COLO829 (cell line): ENCODE measurements around the gene HOXA9.

Experiments used
- DNase-seq: peaks from one replicate; pipeline ENCODE4 v3.0.0; 2012; ENCODE audit warnings: low spot score

The HOXA9 gene

DNA sequence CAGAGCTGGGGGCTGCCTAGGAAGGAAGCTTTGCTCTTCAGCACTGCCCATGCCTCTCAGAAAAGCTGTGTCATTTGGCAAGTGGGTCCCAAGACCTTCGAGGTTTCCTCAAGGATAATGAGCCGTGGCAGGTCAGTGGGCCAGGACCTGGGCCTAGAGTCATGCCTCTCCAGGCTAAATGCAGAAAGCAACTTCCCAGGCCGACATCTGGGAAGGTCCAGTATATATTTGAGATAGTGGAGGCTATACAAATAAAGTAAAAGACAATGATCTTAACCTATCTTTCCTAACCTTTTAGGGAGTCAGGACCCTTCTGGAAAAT is 11.1 kb upstream of the HOXA9 start:
- DNase-seq: no peak

DNA sequence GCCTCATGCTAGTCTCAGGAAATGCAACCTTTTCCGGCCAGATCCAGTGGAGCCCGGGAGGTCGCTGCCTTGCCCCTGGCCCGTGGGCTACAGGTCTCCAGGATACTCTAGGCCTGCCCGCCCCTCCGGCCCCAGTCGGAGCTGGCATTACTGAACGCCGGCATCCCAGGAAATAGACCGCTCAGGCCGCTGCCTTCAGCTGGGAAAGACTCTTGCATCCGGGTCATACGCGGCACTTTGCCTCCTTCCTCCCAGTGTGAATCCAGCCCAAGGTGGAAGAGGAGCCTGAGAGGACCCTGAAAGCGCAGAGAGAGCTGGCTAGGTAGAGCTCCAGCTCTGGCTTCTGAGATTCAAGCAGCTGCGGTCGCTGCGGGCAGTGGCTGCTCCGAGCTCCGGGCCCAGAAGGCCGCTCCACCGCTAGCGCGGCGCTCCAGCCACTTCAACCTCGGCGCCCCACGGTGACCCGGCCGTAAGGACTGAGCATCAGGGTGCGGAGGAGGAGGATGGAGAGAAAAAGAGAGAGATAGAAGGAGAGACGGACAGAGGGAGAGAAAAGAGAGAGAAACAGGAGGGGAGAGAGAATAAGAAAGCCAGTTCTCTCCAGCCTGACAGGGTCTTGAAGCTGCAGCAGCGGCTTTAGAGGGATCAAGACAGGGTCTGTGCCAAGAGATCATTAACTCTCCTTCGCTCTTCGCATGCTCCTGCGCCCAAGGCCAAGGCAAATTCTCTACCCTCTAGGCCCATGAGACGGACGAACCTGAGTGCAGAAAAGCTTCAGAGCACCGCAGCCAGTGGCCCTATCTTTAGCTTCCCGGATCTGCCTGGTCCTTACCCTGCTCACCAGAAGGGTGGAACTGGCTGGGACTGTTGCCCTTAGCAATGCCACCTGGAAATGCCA is 10.5 kb upstream of the HOXA9 start:
- no peak for DNase-seq

DNA sequence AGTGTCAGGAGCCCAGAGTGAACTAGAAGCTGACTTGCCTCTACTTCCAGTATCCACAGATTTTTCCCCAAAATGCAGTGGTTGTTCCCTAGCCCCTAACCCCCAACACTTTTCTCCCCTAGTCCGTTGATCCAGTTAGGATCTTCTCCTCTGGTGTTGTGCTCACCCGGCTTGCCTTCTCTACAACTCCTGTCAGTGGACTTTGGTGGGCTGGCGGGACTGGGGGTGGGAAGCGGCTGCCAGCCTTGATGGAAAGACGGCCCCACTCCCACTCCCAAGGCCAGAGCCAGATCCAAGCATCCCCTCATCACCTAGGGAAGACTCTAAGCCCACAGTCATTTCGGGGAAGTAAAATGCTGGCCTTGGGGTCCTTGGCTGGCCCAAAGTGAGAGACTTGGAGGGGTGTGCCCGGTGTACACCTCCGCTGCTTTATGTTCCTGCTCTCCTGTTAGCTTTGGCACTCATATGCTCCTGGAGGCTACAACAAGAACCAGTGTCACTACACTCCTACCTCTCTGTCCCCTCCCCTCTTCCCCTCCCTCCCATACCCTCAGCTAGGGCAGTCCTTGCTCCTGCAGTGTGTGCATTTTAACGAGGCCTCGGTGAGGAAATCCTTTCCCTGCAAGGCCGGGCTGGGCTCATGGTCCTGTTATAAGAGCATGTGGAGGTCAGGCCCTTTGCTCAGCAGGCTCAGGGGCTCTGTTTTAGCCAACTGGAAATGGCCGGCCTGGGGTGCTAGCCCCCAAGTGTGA is 9.7 kb upstream of the HOXA9 start:
- DNase-seq: no peak

GRCh38 chr7:27173956-27174873 is 8.9 kb upstream of the HOXA9 start, which contains the start of gene HOXA10:
Gene HOXA10, minus strand, starts transcription at chr7:27174320. Its CDS starts 14 bp downstream, at chr7:27174306.
- DNase-seq: no peak

DNA sequence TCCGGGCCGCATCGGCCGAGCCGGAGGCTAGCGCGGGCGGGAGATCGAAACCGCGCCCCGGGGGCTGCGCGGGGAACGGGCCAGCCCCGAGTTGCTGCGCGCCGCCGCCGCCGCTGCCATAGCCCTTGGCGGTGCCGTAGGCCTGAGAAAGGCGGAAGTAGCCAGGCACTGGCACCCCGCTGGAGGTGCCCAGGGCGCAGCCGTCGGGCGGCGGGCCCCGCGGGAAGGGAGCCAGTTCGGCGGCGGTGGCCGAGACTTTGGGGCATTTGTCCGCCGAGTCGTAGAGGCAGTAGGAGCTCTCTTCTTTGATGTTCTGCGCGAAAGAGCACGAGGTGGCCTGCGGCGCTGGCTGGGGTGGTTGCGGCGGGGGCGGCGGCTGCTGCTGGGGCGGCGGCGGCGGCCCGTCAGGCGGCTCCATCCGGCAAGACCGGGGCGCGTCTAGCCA is 8.2 kb upstream of the HOXA9 start:
- no peak for DNase-seq

GRCh38 chr7:27172823-27173510 is 7.6 kb upstream of the HOXA9 start:
- DNase-seq: no peak

DNA sequence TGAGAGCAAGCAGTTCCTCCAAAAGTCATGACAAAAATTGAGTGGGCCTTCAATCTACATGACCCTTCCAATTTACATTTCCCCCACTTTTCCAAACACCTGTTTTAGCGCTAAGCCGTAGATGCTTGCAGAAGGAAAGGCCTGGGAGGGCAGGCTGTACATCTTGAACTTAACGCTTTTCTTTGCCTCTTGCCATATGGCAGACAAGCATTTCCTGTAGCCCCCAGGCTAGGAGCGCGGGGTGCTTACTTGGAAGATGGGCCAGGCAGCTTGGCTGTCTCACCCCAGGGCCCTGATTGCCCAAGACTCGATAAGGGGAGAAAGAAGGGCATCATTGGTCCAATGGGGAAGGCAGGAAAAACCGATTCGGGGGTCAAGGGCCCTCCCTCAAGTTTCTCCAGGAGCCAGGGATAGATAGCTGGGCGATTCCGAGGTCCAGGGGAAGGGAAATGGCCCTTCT is 7.0 kb upstream of the HOXA9 start:
- no peak for DNase-seq

- DNase-seq: no peak
These were observed 6.4 kb upstream of the HOXA9 start for GRCh38 chr7:27171637-27172314.

DNA sequence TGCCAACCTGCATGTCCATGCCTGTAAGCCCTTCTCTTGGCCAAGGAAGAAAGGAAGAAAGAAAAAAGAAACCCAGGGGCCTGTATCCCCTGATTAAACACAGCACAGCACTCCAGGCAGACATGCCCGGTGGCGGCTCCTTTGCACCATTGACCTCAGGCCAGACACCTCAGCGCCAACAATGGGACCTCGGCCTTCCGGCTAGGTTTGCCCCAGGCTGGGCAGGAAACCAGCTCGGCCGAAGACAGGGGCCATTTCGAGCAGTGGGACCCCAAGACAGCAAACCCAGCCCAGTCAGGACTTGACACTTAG is 5.9 kb upstream of the HOXA9 start:
- no peak for DNase-seq

- DNase-seq: no peak
These were observed 5.3 kb upstream of the HOXA9 start for GRCh38 chr7:27170426-27171324.

DNA sequence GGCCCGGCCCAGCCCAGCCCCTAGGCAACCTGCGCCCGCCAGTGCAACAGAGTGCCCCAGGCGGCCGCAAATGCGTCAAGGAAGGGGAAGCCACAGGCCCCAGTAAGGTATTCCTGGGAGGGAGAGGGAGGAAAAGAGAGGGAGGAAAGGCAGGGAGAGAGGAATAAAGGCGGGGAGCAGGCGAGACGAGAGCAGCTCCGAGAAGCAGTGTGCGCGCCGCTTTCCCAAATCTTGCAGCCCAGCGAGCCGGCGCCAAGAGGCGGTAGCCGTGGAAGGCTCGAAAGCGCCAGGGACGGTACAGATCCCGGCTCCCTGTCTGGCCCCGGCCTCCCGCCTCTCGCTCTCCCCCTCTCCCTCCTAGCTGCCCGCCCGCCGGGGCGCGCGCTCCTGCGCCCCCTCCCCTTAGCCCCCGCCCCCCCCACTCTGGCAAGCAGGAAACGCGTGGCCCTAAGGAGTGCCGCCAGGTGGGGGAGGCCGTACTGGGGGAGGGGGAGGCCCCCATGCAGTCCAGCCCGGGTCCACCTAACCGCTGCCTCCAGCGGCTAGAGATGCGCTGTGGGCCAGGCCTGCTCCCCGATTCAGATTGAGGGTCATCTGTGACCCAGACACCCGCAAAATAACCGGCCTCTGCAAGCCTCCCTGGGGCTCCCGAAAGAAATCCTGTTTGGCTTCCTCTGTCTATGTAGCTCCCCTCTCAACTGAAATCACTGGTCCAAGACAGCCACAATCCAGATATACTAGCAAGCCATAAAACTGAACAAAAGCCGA is 4.5 kb upstream of the HOXA9 start:
- DNase-seq: no peak

DNA sequence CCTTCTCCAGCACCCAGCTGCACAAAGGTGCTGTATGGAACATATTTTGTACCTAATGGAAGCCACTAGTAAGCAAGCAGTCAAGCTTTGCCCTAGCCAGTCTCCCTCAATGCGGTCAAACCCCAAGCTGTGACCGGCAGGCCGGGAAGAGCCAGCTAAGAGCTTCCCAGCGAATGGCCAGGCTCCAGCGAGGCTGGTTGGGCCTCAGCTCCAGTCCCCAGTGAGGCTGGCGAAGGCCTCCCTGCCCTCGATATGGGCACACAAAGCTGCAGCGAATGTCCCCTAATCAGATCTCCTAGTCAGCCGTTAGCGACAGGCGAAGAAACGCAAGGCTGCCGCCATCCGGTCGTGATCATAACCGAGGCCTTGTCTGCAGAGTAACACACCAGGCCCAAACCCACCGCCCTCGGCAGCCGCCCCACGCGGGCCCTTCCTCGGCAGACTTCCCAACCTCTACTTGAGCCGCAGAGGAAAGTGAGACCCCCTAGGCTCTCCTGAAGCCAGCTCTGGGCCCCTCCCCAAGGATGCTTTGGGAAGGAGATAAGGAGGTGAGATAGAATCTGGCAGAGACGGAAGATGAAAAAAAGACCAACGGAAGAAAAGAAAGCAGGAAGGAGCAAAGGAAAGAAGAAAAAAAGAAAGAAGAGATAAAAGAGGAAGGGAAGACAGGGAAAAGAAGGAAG is 3.1 kb upstream of the HOXA9 start:
- no peak for DNase-seq

DNA sequence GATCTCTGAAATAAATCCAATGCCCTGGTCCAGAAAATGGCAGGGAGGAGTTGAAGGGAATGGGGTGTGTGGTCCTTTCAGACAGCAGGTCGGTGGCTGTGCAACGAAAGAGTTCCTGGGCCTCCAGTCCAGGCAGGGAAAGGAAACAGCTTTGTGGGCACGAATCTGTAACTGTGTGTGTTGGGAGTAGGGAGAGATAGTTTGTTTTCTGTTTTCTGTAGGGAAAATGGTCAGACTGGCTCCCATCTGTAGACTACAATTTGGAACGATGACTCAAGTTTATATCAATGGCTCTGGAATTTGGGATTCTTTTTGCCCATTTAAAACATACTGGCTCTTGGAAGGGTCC is 2.6 kb upstream of the HOXA9 start:
- DNase-seq: no peak

DNA sequence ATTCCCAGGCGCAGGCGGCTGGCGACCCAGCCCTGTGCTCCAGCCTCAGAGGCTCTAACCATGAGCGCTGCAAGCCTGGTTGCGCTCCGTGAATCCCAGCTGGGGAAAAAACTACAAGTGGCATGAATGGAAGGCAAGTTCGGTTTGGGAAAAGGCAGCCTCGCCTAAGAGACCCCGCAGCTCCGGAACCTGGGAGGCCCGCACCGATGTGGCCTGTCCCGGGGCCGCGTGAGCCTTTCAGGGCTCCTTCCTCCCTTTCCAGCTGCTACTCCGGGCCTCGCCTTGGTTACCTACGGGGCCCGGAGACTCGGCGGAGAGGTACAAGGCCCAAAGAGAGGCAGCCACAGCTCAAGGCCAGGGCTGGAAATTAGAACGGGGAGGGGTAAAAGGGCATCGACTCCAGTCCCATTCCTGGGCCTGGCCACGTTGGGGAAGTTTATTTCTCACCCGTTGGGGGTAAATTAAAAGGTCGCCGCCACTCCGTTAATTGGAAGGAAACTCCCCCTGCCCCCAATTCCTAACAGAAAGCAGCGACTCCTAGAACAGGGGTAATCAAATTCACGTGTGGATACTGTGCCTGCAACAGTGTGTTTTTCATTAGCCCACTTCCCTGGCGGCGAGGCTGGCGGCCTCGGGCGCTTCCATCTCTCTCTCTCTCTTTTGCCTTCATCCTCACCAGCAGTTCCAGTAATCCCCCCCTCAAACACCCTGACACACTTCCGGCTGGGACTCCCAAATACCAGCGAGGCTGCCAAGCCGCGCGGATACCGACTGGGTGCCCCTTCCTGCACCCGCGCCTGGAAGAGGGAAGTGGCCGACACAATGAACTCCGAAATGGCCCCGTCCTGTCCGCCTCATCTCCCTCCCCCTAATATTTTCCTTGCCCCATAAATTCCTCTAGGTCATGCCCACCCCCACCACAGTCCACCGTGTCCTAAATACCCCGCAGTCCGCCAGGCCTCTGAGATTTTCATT is 1.5 kb upstream of the HOXA9 start:
- no peak for DNase-seq

GRCh38 chr7:27165996-27166530 is 726 bp upstream of the HOXA9 start:
- no peak for DNase-seq

DNA sequence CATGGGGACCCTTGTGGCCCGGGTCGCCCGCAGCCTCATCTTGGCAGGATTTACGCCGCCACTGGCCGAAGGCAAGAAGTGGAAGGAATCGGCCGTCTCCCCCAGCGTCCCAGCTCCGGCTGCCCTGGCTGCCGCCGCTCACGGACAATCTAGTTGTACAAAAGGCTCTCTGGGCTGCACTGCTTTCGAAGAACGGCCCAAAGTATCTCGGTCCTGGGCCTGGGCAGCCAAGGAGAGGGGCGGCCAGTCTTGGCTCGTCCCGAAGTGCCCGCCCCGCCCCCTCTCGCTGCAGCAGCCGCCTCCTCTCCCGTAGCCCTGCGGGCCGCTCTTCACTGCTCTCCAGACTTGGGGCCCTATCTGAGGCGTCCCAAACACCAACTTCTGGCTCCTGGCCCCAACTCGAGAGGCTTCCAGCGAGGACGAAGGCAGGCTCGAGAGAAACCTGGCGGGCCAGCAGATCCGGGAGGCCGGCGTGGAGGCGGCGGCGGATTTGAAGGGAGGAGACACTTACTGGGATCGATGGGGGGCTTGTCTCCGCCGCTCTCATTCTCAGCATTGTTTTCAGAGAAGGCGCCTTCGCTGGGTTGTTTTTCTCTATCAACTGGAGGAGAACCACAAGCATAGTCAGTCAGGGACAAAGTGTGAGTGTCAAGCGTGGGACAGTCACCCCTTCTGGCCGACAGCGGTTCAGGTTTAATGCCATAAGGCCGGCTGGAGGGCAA is 809 bp downstream of the HOXA9 start:
- no peak for DNase-seq

DNA sequence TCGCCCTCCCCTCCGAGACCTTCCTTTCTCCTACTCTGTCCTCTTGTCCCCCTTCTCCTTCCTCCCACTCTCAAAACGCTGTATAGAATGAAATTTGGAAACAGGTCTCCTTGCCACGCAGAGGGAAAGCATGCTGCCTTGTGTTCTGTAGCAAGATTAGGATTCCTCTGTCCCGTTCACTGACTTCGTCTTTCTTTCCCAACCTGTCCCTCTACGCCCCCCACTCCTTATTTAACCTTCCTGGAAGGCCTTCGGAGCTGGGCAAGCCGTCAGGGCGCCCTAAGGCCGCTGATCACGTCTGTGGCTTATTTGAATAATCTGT is 1.3 kb downstream of the HOXA9 start:
- DNase-seq: no peak
